ENCODE measurements around the gene KBTBD3.

Gene KBTBD3

DNA sequence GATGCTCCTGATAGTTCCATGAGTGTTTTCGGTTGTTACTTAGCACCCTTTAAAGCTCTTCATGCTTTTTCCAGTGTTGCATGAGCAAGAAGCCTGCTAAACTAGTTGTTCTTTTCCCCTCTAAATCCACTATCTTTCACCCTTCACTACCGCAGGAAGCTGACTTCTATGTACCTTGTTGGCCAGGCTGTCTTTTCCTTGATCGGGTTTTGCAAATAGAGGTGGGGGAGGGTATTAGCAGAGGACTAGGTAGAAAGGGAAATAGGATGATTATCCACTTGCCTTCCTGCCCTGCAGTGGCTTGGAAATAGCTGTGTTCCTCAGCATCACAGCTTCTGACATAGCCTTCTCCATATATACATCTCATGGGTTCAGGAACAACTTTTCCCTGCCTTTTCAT is 24.2 kb upstream of the KBTBD3 start:
- DNase-seq (ENCODE audit: low spot score) (no peak), ATAC-seq (ENCODE audit: low read depth) (no peak)
- H3K27me3 ChIP-seq (ENCODE audit: insufficient read depth, poor library complexity, severe bottlenecking) = no peaks in the 10 kb centered on the region
- H3K27ac ChIP-seq (ENCODE audit: poor library complexity, severe bottlenecking) = no peak overlapping the region
- H3K4me3 ChIP-seq (ENCODE audit: severe bottlenecking) = no peak overlapping the region
- TF ChIP-seq CTCF (IDR thresholded peaks at IDR 0.05; ENCODE audit: poor library complexity, severe bottlenecking) = no peak
- H3K36me3 ChIP-seq (ENCODE audit: low read depth) = peaks cover 19% of the 10 kb centered on the region
- no peaks in the 10 kb centered on the region for H3K4me1 ChIP-seq (ENCODE audit: insufficient read depth, poor library complexity, severe bottlenecking)
- H3K9me3 ChIP-seq (ENCODE audit: severe bottlenecking) = no peaks in the 10 kb centered on the region

DNA sequence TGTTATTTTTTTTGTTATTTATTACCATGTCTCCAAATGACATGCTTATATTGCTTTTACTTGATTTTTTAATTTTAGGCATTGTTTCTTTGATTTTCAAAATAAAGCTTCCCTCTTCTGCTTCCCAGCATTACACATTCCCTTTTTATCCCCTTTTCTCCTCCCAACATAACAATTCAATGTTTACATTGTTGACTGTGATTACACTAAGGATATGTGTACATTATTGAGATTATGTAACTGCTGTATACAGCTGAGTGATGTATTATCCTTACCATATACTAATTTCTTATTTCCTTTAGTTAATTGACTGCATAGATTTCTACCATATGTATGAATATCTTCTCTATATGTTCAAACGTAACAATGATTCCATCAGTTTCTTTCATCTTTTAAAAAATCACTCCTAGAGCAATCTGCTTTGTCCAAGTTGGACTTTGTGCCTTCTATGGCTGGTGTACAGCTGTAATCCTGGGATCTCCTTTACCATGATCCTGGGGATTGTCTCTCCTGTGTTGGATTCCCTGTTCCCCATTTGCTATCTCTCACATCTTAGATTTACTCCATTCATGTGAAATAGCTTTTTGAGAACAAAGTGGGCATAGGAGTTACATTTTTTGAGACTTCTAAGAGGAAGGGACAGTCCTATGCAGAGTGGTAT is 21.9 kb upstream of the KBTBD3 start:
- no peaks in the 10 kb centered on the region for H3K9me3 ChIP-seq (ENCODE audit: severe bottlenecking)
- TF ChIP-seq CTCF (IDR thresholded peaks at IDR 0.05; ENCODE audit: poor library complexity, severe bottlenecking) = no peak
- ATAC-seq (ENCODE audit: low read depth) = no peak

DNA sequence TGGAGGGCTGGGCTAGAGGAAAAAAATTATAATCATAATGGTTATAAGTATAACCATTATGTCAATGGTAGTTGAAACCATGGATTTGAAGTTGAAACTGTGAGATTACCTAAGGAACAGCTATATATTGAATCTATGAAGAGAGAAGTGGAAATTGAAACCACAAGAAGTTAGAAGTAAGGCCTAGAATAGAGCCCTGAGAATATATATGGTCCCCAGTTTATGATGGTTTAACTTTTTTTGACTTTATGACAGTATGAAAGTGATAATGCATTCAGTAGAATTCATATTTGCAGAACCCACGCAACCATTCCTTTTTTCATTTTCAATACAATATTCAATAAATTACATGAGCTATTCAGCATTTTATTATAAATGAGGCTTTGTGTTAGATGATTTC is 15.3 kb upstream of the KBTBD3 start:
- Histone ChIP-seq H3K36me3 (ENCODE audit: low read depth) (peaks cover 97% of the 10 kb centered on the region), H3K27ac (ENCODE audit: poor library complexity, severe bottlenecking) (no peak overlapping the region), H3K27me3 (ENCODE audit: insufficient read depth, poor library complexity, severe bottlenecking) (no peaks in the 10 kb centered on the region), H3K4me1 (ENCODE audit: insufficient read depth, poor library complexity, severe bottlenecking) (peaks cover 40% of the 10 kb centered on the region), H3K9me3 (ENCODE audit: severe bottlenecking) (no peaks in the 10 kb centered on the region), H3K4me3 (ENCODE audit: severe bottlenecking) (no peak overlapping the region)
- DNase-seq (ENCODE audit: low spot score) (no peak), ATAC-seq (ENCODE audit: low read depth) (no peak)
- no peak for TF ChIP-seq CTCF (IDR thresholded peaks at IDR 0.05; ENCODE audit: poor library complexity, severe bottlenecking)

More for the DNA sequence above, 21.9 kb upstream of the KBTBD3 start:
- Histone ChIP-seq H3K4me1 (ENCODE audit: insufficient read depth, poor library complexity, severe bottlenecking) (peaks cover 2% of the 10 kb centered on the region), H3K36me3 (ENCODE audit: low read depth) (peaks cover 43% of the 10 kb centered on the region), H3K27me3 (ENCODE audit: insufficient read depth, poor library complexity, severe bottlenecking) (no peaks in the 10 kb centered on the region), H3K27ac (ENCODE audit: poor library complexity, severe bottlenecking) (no peak overlapping the region), H3K4me3 (ENCODE audit: severe bottlenecking) (no peak overlapping the region)
- DNase-seq (ENCODE audit: low spot score) = no peak

DNA sequence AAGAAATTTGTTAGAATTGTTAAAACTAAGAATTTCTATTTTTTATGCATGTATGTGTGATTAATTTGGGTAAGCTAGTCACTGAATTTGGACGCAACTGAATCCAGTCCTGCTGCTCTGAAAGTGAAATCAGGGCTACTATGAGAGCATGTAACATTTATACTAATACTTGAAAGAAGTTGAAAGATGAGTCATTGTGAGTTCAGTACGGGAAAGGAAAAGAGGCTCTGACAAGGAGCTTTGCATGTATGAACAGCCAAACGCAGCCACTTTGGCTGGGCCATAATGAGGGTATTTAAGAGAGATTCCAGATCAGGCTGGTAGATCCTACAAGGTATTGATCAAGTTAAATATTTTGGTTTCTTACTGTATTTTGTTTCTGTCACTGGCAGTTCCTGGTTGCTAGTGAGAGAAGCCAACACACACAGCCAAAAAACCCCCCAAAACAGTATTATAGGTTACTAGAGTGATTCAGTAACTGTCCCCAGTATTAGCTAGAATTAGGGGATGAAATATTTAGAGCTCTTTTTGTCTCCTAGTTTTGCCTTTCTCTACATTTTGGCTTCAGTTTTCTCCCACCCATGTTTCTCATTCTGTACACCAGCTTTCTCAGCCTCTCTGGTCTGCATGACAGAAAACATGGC is 14.5 kb upstream of the KBTBD3 start:
- H3K9me3 ChIP-seq (ENCODE audit: severe bottlenecking) = no peaks in the 10 kb centered on the region
- no peak for DNase-seq (ENCODE audit: low spot score)

More for the DNA sequence above, 14.5 kb upstream of the KBTBD3 start:
- Histone ChIP-seq H3K36me3 (ENCODE audit: low read depth) (peaks cover 97% of the 10 kb centered on the region), H3K4me1 (ENCODE audit: insufficient read depth, poor library complexity, severe bottlenecking) (peaks cover 49% of the 10 kb centered on the region), H3K27me3 (ENCODE audit: insufficient read depth, poor library complexity, severe bottlenecking) (no peaks in the 10 kb centered on the region), H3K27ac (ENCODE audit: poor library complexity, severe bottlenecking) (peak overlapping the region; percentile 4), H3K4me3 (ENCODE audit: severe bottlenecking) (no peak overlapping the region)
- peak; percentile 91 for ATAC-seq (ENCODE audit: low read depth)
- no peak for TF ChIP-seq CTCF (IDR thresholded peaks at IDR 0.05; ENCODE audit: poor library complexity, severe bottlenecking)

Data from RWPE2 (cell line).